Mesangial cell (primary cell): ENCODE data around the gene GATC. TPM values are rescaled to one million over a fixed set of nuclear protein-coding genes. Genes with fewer than 3 reads are reported as not detected.

Source experiments
- total RNA-seq: library from RNA; depleted of rRNA; stranded (reverse); fragments of >200 nt; gene quantifications from 2 replicates; pipeline ENCODE4 v1.2.3, GENCODE V29; 2015

Gene GATC, protein sequence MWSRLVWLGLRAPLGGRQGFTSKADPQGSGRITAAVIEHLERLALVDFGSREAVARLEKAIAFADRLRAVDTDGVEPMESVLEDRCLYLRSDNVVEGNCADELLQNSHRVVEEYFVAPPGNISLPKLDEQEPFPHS
- 17.2 and 17.3 TPM in 2 replicates for total RNA-seq

GRCh38 chr12:120445911-120446843 lies at the start of gene GATC, which contains the start of gene TRIAP1:
Gene GATC, plus strand, starts transcription at chr12:120446444. Its CDS starts 37 bp downstream, at chr12:120446481.
Gene TRIAP1, minus strand, starts transcription at chr12:120446384. Its CDS starts 12 bp downstream, at chr12:120446372.

DNA sequence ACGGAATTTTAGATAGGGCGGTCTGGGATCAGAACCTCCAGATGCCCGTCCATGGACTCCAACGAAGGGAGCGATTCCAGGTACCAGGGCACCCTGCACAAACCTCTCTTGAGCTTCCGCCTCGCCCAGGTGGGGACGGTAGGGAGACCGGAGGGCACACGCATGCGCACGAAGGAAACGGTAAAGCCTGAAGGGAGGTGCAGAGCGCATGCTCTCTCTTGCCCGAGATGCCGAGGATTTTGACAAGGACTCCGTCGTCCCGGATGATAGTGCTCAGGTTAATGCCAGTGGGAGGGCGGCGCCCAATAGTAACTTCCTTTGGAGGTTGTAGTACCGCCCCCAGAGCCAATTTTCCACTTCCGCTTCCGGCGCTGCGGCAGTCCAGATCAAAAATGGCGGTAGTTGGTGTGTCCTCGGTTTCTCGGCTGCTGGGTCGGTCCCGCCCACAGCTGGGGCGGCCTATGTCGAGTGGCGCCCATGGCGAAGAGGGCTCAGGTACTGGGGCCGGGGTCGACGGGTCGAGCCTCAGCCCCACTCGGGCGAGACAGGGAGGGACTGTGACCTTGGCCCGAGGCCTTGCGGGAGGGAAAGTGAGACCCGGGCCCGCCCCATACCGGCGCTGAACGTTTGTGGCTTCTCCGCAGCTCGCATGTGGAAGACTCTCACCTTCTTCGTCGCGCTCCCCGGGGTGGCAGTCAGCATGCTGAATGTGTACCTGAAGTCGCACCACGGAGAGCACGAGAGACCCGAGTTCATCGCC lies 8.3 kb upstream of the GATC start, which contains the start of gene COX6A1:
Gene COX6A1, plus strand, starts transcription at position 379 of the 760 bp plus-strand sequence. Its CDS starts 14 bp downstream, at position 393.

DNA sequence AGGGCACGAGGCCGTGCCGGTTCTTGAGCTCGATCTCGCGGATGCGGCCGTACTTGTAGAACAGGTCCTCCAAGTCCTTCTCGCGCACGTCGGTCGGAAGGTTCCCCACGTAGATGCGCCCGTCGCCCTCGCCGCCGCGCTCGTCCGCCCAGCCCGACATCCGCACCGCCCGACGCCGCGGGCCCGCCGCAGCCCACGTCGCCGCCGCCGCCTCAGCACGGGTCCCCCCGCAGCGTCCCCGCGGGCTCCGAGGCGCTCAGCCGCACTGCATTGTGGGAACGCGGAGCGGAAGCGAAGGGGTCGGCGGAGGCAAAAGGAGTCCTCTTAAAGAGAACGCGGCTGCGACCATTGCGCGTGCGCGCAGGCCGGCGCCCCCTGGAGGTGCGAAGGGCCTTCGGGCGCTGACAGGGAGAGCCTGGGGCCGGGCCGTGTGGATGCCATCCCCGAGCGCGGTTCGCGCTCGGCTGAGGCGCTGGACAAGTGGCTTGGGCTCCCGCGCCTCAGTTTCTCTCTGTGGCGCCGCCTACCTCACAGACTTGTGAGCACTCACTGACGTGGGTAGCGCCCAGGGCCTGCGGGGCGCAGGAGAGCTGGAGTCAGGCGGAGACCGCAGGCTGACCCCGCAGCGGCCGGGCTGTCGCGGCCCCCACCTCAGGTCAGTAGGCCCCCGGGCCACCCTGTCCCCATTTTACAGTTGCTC lies 23.4 kb downstream of the GATC start, which contains the start of gene SRSF9:
Gene SRSF9, minus strand, starts transcription at position 299 of the 700 bp plus-strand sequence. Its CDS starts 139 bp downstream, at position 160.

DNA sequence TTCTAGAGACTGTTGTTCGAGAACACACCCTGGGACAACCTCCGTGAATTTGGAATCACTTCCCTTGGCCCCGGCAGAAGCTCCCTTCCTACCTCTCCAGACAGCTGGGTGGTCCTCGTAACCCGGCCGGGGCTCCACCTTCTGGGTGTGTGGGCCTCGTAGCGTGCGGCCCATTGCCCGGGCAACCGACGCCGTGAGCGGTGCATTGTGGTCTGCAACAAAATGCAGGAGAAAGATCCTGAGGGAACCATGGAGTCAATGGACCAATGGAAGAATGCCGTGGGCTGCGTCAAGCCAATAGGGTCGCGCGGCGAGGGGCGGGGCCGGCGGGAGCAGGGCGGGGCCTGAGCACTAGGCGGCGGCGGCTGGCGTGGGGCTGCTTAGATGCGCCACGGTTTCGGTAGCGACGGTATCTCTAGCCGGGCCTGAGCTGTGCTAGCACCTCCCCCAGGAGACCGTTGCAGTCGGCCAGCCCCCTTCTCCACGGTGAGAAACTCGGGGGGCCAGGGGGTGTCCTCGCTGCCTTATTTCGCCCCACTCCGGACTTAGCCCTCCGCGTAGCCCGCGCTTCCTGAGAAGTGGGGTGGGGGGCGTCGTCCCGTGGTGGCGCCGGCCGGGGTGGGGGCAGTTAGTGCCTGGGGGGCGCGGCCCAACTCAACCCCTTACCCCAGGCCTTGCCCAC lies 49.6 kb downstream of the GATC start, which contains the start of gene DYNLL1:
Gene DYNLL1, plus strand, starts transcription at position 383 of the 682 bp plus-strand sequence. CDS start 309 bp downstream, outside the sequence.

Other genes starting within 250 kb of the GATC start
- 4,524 and 5,298 TPM in 2 replicates for gene RPLP0, start 245.3 kb upstream of the GATC start, total RNA-seq
- 90.6 and 93.2 TPM in 2 replicates for gene PXN, start 180.7 kb upstream of the GATC start, total RNA-seq
- gene RNU4-2, start 154.5 kb upstream of the GATC start, total RNA-seq, result under 0.01 TPM in 2 replicates
- under 0.01 TPM in 2 replicates for gene RNU4-1, start 153.2 kb upstream of the GATC start, total RNA-seq
- 0.49 and 0.89 TPM in 2 replicates for gene SIRT4, start 144.1 kb upstream of the GATC start, total RNA-seq
- not detected in 2 replicates for gene PLA2G1B, start 118.7 kb upstream of the GATC start, total RNA-seq
- gene MSI1, start 77.3 kb upstream of the GATC start, total RNA-seq, result 0.63 and 2.0 TPM in 2 replicates
- gene COX6A1, start 8.3 kb upstream of the GATC start, total RNA-seq, result 737 and 758 TPM in 2 replicates
- gene TRIAP1, start 60 bp upstream of the GATC start, total RNA-seq, result 14.5 and 19.4 TPM in 2 replicates
- gene SRSF9, start 23.3 kb downstream of the GATC start, total RNA-seq, result 90.3 and 147 TPM in 2 replicates
- gene DYNLL1, start 49.7 kb downstream of the GATC start, total RNA-seq, result 255 and 374 TPM in 2 replicates
- 16.2 and 17.9 TPM in 2 replicates for gene COQ5, start 82.7 kb downstream of the GATC start, total RNA-seq
- 61.3 and 80.2 TPM in 2 replicates for gene RNF10, start 87.9 kb downstream of the GATC start, total RNA-seq
- 29.2 and 58.8 TPM in 2 replicates for gene POP5, start 135.0 kb downstream of the GATC start, total RNA-seq
- gene CABP1, start 194.2 kb downstream of the GATC start, total RNA-seq, result 0.16 TPM in 1 of 2 replicates, not detected in the other
- gene MLEC, start 240.7 kb downstream of the GATC start, total RNA-seq, result 78.3 and 88.6 TPM in 2 replicates